GM18498 (cell line): Measurements from ENCODE around the gene N4BP2.
A peak's percentile ranks its signal among the peaks of the same experiment; 100 is the strongest.

Source experiments
- ATAC-seq: cut with Tn5 transposase; IDR thresholded peaks from one replicate; pipeline ENCODE4 v1.9.1; 2021; ENCODE audit warnings: mild to moderate bottlenecking, moderate library complexity; ENCODE audit not compliant: unreplicated experiment

N4BP2 gene

DNA sequence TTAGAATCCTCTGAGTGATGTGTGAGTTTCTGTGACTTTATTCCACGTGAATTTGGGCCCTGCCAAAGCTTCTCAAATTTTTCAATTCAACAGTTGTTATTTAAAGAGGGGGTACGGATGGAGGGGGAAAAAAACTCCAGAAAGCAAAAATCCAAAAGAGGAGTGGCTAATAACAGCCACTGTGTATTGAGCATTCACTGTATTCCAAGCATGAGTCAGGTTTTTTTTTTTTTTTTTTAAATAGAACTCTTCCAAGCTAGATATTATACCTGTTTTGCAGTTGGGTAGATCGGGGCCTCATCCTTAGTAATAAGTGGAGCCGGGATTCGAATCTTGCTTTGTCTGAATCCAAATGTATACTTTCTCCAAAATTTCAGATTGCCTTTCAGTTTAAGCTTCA is 133.8 kb downstream of the N4BP2 start:
- ATAC-seq = no peak

GRCh38 chr4:40190880-40191815 is 134.5 kb downstream of the N4BP2 start:
- ATAC-seq = no peak

- peak; percentile 47 for ATAC-seq
Measured at GRCh38 chr4:40192114-40193015, 135.7 kb downstream of the N4BP2 start.

GRCh38 chr4:40193016-40193571 is 136.4 kb downstream of the N4BP2 start:
- ATAC-seq = peak; percentile 36

DNA sequence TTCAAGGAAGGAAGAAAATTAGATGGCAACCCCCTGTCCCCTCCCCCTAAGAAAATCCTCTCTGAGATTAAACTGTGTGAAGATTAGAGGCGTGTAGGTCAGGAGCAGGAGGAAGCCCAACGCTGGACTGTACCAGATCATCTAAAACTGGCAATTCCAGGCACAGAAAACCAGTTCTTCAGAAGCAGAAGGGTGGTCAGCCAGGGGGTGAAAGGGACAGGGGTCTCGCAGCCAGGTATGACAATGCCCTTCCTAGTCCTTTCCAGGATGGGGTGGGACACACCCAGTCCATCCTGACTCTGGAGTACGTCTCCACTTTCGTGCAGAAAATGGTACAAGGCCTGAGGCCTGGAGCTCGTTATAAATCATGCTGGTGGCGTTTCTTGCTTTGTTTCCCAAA is 136.9 kb downstream of the N4BP2 start:
- no peak for ATAC-seq

GRCh38 chr4:40194602-40195161 is 138.0 kb downstream of the N4BP2 start:
- no peak for ATAC-seq

GRCh38 chr4:40195182-40196177 is 138.8 kb downstream of the N4BP2 start:
- no peak for ATAC-seq

DNA sequence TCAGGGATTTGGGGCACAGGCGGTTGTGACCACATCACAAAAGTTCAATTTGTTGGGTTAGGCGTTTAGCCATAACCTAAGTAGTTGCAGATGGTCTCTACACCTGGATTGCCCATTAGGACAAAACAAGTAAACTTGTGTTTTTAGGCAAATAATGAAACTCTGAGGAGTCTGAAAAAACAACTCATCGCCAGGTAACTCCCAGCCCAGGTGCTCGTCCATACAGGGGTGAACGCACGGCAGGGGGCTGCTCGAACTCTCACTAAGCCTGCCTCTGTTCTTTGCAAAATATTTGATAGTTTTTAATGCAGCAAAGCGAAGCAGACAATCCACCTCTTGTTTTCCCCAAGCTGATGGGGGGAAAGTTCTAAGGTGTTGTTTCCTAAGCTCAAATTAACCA is 139.6 kb downstream of the N4BP2 start:
- ATAC-seq = no peak

DNA sequence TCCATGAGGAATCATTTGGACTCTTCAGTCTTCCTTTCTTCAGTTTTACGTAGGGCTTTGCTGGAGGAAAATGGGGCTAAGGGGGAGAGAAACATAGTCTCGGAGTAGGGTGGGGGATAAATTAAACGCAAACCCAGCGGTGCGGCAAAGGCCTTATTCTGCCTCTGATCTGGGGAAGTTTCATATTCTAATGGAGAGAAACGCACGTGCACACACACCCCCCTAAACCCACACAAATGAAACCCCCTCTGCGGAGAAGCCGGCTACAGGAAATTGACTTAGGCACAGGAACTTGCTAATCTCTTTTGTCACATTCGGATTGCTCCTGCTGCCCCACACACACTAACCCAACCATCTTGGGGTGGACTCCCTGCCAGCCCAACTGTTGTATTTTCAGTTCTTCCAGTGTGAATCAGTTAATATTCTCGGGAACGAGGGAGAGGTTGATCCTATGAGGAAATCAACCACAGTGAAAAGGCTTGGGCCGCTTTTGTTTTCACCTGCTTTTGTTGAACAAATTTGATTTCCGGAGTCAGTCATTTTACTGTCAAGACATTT is 140.2 kb downstream of the N4BP2 start, which contains the start of gene RHOH:
Gene RHOH (plus strand): TSS at position 308 of the 558 bp plus-strand sequence. CDS start 46,356 bp downstream, outside the sequence.
- peak; percentile 21 for ATAC-seq

DNA sequence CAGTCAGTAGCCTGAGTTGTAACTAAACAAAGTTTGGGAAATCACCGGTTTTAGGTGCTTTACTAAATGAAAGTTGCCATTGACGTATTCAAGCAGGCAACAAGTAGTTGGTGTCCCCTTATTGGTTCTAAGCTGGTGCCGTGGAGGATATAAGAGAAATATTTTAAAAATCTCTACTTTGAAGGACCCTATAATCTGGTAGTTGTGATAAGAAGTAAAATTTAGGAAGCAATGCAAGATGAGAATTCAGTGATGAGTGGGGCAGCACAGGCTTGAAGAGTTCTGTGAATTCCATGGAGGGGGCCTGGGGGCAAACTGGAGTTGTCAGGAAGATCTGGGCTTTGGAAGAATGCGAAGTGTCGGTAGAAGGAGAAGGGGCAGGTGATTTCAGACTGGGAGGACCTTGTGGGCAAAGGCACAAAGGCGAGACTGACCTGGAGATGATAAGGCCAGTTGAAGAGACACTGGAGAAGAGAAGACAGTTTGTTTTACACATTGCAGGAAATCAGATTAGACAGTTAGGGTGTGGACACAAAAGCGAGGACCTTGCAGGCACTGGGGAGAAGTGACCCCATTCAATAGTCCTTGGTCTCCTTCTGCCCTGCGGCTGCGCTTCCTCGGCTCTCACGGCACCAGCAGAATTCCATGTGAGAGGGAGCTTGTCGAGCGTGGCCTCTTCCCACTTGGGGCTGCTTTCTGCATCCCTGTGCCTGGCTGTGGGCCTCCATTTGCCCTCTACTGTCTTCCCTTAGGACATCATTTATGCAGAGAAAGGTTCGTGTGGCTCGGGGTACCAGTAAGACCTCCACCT is 141.4 kb downstream of the N4BP2 start:
- no peak for ATAC-seq

GRCh38 chr4:40199179-40199670 is 142.6 kb downstream of the N4BP2 start:
- ATAC-seq = no peak

DNA sequence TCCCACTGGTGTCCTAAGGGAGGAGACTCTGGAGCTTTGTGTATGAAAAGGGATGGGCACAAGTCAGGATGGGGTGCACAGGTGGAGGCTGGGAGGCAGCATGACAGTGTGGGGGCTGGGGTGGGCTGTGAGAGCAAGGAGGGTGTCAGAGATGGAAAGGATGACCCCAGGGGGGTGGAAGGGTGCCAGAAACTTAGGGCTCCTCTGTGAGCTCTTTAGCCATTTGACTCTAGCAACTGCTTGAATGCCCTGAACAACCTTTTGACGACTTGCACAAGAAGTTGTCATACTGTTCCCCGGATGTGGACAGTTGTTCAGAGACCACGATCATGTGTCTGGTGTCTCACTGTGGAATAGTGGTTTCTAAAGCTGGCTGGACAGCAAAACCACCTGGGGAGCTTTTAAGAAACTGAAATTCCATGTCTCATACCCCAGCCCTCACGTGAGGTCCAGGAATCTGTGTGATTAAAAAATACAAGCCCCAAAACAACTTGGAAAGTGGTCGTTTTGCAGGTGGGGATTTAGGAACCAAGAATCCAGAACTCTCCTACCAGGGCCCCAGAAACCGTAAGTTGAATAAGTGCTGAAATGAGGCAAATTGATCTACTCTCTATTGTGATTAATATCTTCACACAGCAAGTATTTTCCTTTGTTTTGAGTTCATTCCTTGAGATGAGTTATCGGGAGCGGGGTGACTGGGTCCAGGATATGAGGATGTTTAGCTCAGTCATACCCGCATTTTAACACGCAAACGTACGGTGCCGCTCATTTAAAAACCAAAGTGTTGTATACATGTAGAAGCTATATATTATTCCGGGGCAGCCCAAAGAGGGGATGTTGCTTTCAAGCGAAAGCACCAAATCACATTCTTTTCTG is 143.6 kb downstream of the N4BP2 start:
- peak; percentile 52 for ATAC-seq

DNA sequence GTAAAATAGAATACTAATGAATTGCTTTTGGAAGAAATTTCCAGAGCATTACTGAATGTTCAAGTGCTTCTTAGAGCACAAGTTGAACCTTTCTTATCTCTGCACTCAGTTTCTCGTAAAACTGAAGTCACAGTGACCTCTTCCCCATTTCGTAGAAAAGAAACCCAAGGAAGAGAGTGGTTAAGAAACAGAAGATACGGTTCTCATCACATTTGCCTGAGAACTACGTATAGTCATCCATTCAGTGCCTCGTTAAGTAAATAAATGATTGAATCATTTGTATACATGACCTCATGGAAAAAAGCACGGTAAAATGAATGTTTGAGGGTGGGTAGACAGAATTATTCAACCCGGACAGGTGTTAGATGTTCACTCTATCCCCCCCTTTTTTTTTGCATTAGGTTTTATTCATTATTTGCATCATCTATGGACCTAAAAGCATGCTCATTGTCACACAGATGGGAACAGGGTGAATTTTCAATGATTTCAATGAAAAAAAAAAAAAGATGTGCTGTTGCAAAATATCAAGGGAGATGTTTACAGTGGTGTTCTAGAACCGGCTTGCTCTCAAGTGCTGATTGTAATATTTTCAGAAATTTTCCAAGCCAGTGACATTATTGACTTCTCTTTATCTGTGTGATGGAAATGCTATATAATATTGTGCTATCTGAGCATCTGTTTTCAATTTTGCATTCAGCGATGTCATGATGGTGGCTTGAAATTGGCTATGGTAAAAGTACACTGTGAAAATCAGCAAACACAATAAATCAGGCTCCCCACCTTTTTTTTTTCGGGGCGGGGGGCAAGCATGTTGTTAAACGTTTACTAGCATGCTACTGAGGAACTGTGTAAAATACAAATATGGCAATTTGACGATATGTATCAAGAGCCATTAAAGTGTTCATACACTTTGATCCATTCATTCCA is 144.5 kb downstream of the N4BP2 start:
- no peak for ATAC-seq

DNA sequence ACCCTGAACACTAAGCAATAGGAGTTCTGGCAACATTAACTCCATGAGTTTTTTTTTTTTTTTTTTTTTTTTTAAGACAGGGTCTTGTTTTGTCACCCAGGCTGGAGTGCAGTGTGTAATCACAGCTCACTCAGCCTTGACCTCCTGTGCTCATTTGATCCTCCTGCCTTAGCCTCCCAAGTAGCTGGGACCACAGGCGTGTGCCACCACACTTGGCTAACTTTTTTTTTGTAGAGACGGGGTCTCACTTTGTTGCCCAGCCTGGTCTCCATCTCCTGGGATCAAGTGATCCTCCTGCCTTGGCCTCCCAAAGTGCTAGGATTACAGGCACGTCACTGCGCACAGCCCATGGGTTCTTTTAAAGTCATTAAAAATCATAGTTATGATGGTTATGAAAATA is 145.2 kb downstream of the N4BP2 start:
- ATAC-seq = no peak

GRCh38 chr4:40202474-40202873 is 145.8 kb downstream of the N4BP2 start:
- ATAC-seq = no peak

GRCh38 chr4:40204507-40205258 is 148.0 kb downstream of the N4BP2 start:
- no peak for ATAC-seq
